IPS DF 19.7 (cell line): ENCODE results near the gene FMO4.
"Not testable (repeated sequence)": the region's sequence is repeated elsewhere in the genome, so short reads cannot be mapped to it uniquely, and the experiment has no call there.

Experiments used
- DNase-seq: peaks from one replicate; pipeline ENCODE4 v3.0.0-alpha.2; 2013; ENCODE audit warnings: low read depth, low spot score

FMO4 gene

DNA sequence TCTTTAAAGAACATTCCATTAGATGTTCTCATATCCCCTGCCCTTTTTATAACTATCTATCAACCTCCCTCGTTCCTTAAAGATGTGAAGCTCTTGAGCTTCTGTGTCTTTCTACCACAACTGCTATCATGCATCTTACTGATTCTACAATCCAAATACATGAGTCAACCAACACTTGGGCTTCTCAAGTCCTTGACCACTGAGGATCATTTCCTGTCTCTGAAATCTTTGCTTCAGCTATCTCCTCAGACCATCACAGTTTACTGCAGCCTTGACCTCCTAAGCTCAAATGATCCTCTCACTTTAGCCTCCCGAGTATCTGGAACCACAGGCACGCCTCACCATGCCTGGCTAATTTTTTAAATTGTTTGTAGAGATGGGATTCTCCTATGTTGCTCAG is 75.2 kb downstream of the FMO4 start:
- no peak for DNase-seq

- DNase-seq: not testable (repeated sequence)
Measured at GRCh38 chr1:171390740-171391139, 76.8 kb downstream of the FMO4 start.
